DMS79 (cell line): ENCODE results near the gene FATE1.
A peak's percentile ranks its signal among the peaks of the same experiment; 100 is the strongest.

Source experiments
- DNase-seq: peaks from one replicate; lab custom pipeline; 2025; lab: John Stamatoyannopoulos, UW

Gene FATE1

GRCh38 chrX:151704041-151704663, 11.7 kb upstream of the FATE1 start:
- no peak for DNase-seq

- no peak for DNase-seq
Measured at GRCh38 chrX:151708821-151709220, 7.0 kb upstream of the FATE1 start.

- DNase-seq = no peak
Measured at GRCh38 chrX:151710457-151710856, 5.4 kb upstream of the FATE1 start.

- peak; percentile 15 for DNase-seq
Measured at GRCh38 chrX:151711154-151711553, 4.7 kb upstream of the FATE1 start.

GRCh38 chrX:151711787-151712186, 4.0 kb upstream of the FATE1 start:
- DNase-seq = peak; percentile 78

GRCh38 chrX:151712253-151712652, 3.6 kb upstream of the FATE1 start:
- no peak for DNase-seq

GRCh38 chrX:151713849-151714248, 2.0 kb upstream of the FATE1 start:
- DNase-seq = no peak

GRCh38 chrX:151714362-151714761, 1.5 kb upstream of the FATE1 start:
- no peak for DNase-seq

GRCh38 chrX:151722241-151722846, 6.5 kb downstream of the FATE1 start:
- no peak for DNase-seq

- DNase-seq = no peak
Measured at GRCh38 chrX:151723156-151723760, 7.4 kb downstream of the FATE1 start.

GRCh38 chrX:151724563-151725337, 8.9 kb downstream of the FATE1 start:
- no peak for DNase-seq

- DNase-seq = no peak
Measured at GRCh38 chrX:151725338-151725614, 9.4 kb downstream of the FATE1 start.

- no peak for DNase-seq
Measured at GRCh38 chrX:151726751-151727150, 10.9 kb downstream of the FATE1 start.

- no peak for DNase-seq
Measured at GRCh38 chrX:151727346-151727745, 11.5 kb downstream of the FATE1 start.

- no peak for DNase-seq
Measured at GRCh38 chrX:151729056-151729725, 13.4 kb downstream of the FATE1 start.

- DNase-seq = no peak
Measured at GRCh38 chrX:151734446-151734845, 18.6 kb downstream of the FATE1 start, which contains the start of gene CNGA2. TSS of gene CNGA2 (plus strand) at chrX:151734746. CDS start at chrX:151738484, 3,738 bp downstream.

- DNase-seq = no peak
Measured at GRCh38 chrX:151735219-151735618, 19.4 kb downstream of the FATE1 start.

- DNase-seq = no peak
Measured at GRCh38 chrX:151736685-151737084, 20.9 kb downstream of the FATE1 start.

- no peak for DNase-seq
Measured at GRCh38 chrX:151737494-151737893, 21.7 kb downstream of the FATE1 start.

GRCh38 chrX:151738751-151739150, 22.9 kb downstream of the FATE1 start:
- no peak for DNase-seq

GRCh38 chrX:151741606-151742005, 25.8 kb downstream of the FATE1 start:
- no peak for DNase-seq

- DNase-seq = no peak
Measured at GRCh38 chrX:151742311-151742710, 26.5 kb downstream of the FATE1 start.
